DMS153 (cell line): Measurements from ENCODE around the gene TBXAS1.

Experiments used
- DNase-seq: peaks from one replicate; lab custom pipeline; 2025; lab: John Stamatoyannopoulos, UW

Gene TBXAS1

DNA sequence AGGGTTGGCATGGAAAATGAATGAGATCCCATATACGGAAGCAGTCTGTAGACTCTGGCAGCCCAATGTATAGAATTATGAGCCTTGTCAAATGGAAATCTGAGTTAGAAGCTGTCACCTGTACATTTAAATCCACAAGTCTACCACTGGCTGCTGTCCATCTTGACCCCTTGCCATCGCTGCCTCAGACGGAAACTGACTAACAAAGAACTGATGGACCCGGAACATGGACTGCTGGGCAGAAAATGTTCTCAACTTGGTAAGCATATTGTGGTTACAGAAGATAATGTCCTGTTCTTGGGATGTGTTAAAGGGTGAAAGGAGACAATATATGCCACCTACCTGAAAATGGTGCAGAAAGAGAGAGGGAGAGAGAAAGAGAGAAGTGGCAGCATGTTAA is 196.2 kb downstream of the TBXAS1 start:
- DNase-seq, result no peak

DNA sequence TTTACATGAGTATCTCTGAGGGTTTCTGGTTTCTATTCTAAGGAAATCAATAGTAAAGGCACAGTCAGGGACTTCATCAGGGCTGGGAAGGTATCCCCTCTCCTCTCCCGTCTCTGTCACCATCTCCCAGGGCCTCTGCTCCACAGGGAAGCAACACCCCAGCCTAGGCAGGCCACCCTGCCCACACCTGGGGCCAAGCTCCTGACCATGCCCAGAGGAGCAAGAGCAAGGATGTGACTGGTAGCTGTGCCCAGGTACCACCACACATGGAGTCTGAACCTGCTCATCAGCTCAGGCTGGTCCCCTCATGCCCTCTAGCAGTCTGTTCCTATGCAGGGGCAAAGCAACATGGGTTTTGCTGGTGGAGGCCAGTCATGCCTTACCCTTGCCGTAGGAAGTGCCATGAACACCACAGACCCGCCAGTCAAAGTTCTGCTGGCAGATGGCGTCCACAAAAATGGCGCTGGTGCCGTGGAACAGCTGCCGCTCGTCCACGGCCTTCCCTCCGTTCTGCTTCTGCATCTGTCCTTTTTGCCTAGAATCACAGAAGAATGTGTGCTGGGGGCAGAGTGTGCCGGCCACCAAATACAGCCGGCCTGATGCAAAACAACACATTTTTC is 196.9 kb downstream of the TBXAS1 start:
- no peak for DNase-seq

GRCh38 chr7:140026935-140027334 is 197.9 kb downstream of the TBXAS1 start:
- DNase-seq, result no peak

DNA sequence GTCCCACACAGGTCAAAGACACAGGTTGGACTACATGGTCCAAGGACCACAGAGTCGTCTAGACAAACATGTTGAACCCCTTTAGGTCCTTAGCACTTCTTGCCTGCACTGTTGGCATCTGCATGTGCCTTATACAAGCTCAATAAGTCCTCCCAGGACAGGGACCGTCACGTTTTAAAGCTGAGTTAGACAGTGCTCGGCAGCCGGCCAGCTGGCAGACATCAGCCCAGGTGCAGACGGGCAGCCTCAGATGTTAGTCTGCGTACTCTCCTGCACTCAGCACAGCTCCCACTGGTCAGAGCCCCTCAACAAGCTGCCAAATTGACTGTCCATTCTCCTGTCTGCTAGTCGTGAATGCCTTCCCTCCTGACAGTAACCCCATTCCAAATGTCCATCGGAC is 198.8 kb downstream of the TBXAS1 start:
- no peak for DNase-seq

DNA sequence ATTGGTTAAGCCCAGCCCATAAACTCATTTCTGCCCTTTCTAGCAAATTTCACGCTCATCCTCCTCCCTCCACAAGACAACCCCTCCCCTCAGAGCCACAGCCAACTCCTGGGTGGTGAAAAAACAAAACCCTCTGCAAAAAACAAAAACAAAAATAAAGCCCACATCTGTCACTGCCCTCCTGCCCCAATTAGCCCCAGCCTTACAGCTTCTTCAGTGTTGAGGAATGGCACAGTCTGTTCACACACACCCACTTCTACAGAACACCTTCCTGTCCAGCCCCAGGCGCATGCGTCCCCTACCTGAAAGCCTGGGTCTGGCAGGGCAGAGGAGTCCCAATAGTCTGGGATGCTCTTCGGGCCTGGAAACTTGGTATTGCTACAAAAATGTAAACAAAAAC is 199.2 kb downstream of the TBXAS1 start:
- no peak for DNase-seq

GRCh38 chr7:140029072-140029471 is 200.0 kb downstream of the TBXAS1 start:
- DNase-seq, result no peak

DNA sequence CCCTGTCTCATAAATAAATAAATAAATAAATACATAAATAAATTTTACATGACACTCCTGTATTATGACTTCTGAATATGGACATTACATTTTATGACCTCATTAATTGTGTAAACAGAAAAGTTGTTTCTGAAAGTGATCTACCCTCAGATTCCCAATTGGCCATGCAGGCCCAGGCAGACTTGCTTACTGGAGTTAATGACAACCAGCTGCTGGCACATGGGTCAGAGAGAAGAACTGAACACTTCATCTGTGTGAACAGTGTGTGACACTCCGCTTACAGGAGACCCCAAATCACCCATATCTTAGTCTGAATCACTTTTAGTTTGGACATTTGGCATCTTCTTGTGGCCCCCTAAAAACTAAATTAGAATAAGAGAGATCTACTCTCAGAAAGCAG is 202.3 kb downstream of the TBXAS1 start:
- DNase-seq, result no peak

- DNase-seq, result no peak
Measured at GRCh38 chr7:140033036-140033435, 204.0 kb downstream of the TBXAS1 start.

GRCh38 chr7:140033779-140034363 is 204.8 kb downstream of the TBXAS1 start:
- DNase-seq, result no peak

- no peak for DNase-seq
Measured at GRCh38 chr7:140034421-140034820, 205.4 kb downstream of the TBXAS1 start.

DNA sequence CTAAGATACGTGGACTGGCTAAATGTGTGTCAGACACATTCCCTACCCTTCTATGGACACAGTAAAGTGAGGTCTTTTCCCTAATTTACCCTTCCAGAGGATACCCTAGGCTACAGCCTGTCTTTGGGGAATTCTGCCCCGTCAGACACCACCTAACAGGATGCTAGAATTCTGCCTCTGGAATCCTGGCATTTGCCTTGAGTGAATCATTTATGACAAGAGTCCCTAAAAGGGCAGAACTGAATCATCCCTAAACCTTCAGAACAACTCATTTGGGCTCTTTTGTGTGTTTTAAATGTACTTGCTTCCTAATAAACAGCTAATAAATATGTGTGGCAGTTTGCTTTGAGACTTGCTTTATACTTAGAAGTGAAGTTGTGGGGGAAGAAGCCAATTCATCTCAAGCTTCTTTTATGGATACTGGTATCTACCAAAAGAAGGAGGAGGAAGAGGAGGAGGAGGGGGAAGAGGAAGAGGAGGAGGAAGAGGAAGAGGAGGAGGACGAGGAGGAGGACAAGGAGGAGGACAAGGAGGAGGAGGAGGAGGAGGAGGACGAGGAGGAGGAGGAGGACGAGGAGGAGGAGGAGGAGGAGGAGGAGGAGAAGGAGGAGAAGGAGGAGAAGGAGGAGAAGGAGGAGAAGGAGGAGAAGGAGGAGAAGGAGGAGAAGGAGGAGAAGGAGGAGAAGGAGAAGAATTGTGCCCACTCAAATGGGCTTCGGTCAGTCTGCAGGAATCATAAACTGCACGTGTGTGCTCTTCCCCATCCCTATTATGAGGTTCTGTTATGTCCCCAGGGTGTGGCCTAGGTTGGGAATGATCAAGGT is 206.5 kb downstream of the TBXAS1 start:
- no peak for DNase-seq

DNA sequence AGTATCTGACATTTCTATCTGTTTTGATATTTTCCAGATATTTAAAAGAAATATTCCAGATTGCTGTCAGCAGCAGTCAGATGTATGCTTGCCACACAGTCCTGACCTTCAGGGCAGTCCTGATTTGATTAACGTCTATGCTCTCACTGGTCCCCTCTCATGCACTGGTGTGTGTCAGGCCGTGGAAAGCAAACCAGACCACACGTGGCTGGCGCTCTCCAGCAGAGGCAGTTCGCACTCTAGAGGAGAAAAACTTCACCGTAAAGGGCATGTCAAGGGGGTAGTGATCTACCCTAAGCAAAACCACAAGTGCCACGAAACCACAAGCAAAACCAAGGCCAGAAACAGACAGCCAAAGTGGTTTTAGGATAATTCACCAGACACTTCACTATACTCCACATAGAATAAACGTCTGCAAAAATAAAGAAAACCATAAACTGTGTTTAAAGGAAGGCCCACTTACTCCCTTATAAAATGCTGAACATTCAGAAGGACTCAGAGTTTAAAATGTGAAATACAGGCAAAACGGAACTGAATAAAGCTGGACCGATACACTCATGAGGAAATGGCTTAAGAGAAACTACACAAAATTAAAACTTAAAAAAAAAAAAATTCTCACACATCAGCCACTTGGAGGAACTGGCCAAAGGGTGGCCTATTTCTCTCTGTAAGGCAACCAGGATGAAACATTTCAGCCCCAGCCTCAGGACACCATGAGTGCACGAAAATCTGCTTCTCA is 207.3 kb downstream of the TBXAS1 start:
- DNase-seq, result no peak

- no peak for DNase-seq
Measured at GRCh38 chr7:140039066-140039465, 210.0 kb downstream of the TBXAS1 start.

DNA sequence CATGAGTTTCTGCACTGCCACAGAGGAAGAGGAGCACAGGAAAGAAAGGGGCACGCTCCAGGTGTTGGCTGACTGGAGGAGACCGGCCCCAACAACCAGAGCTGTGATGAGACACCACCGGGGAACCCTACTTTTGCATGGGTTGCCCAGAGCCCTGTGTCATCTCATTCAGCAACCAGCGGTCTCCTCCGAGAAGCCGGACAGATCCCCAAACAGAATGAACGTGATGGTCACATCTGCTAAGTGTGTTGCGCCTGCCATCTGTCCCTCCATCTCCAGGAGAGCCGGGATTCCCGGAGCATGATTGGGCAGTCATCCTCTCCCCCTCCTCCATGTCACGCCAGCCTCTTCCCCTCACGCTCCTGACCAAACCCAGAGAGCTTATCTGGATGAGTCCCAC is 210.8 kb downstream of the TBXAS1 start:
- no peak for DNase-seq

- DNase-seq, result no peak
Measured at GRCh38 chr7:140041659-140042385, 212.8 kb downstream of the TBXAS1 start.

- DNase-seq, result no peak
Measured at GRCh38 chr7:140042386-140042670, 213.3 kb downstream of the TBXAS1 start.

- no peak for DNase-seq
Measured at GRCh38 chr7:140044251-140044650, 215.2 kb downstream of the TBXAS1 start.

- DNase-seq, result no peak
Measured at GRCh38 chr7:140045697-140046096, 216.6 kb downstream of the TBXAS1 start.

GRCh38 chr7:140047197-140047596 is 218.1 kb downstream of the TBXAS1 start:
- DNase-seq, result no peak

DNA sequence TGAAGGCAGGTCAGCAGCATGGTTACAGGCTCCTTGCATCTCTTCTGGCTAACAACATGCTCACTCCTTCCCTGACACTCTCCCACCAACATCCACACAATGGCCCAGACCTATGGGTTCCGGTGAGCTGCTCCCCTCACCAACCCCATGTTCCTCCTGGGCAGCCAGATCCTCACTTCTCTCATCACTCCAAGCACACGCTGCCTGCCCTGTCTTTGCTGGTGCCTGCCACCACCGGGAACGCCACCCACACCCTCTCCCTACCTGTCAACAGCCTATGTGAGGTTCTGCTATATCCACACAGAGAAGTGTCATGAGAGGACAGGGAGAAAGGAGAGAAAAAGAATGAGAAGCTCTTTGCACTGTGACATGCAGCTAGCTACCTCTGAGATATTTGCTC is 219.1 kb downstream of the TBXAS1 start:
- DNase-seq, result no peak

DNA sequence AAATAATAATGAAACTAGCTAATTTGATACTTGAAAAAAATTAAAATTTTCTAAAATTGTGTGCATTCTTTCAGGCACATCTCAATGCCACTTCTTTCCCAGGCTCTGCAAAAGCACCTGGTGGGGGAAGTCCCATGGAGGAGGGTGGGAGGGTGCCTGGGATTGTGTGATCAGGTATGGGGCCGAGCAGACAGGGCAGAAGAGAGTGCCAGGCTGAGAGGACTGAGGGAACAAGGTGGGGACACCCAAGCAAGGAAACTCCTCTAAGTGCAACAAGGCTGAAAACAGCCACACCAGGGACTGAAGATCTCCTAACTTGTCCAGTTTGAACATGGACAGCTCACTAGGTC is 219.9 kb downstream of the TBXAS1 start:
- no peak for DNase-seq

- DNase-seq, result peak; percentile 39
Measured at GRCh38 chr7:140049339-140050024, 220.4 kb downstream of the TBXAS1 start.
